Fibroblast of skin of left quadriceps (primary cell): ENCODE results near the gene CSH2.

Experiments used
- DNase-seq, 2 experiments: peaks; one replicate each; pipeline ENCODE4 v3.0.0-alpha.2; 2013; ENCODE audit warnings: low read depth in 2 of 2

The CSH2 gene

DNA sequence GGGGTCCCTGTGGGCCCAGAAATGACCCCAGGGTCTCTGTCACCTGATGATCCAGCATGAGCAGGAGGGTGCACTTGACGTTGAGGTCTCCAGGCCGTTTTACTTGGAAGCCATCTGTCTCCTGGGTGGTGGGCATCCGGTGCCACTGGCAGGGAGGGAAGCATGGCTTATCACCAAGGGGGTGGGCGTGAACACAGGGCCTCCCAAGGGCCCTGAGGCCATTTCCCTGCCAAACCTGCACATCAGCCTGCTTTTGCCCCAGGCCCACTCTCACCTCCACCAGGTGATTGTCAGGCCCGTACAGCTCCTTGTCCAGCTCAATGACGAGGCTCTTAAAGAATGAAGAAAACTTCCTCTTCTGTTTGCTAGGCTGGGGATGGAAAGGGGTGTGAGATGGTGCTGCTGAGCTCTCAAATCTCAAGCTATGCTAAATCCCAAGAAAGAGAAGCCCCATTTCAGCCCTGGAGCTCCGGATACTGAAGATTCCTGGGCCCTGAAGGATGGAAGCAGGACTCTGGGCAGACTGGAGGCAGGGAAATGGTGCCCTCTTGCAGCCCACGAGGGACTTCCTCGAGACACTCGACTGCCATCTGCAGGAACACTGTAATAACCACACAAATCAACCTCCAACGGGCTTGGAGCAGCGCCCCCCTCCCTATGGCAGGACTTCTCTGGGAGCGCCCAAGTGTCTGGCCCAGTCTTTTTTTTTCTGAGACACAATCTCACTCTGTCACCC is 38.9 kb downstream of the CSH2 start:
- DNase-seq, result peak; percentile 32 to 40

DNA sequence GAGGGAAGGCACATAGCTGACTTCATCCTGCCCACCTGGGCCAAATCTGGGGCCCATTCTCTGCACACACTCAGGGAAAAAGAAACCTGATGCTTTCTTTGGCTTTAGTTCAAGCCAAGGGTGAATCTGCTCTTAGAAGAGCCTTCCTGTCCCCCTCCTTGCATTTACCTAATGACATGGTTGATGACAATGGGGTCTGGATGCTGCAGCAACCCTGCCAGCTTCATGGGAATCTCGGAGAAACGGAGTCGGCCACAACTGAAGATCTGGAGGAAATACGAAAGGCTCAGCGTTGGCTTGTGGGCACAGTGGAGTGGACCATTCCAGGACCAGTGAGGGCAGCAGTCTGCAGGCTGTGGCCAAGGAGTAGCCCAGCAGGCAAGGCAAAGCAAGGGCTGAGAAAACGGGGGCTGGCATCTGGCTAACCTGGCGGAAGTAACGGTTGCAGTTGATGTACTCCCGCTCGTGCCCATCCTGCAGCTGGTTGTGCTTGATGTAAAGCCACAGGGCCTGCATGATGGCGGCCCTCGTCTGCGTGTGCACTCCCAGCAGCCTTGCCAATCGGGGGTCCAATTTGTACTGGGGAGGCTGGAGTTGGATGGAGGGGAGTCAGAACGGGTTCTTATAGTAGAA is 39.6 kb downstream of the CSH2 start:
- no peak for DNase-seq

DNA sequence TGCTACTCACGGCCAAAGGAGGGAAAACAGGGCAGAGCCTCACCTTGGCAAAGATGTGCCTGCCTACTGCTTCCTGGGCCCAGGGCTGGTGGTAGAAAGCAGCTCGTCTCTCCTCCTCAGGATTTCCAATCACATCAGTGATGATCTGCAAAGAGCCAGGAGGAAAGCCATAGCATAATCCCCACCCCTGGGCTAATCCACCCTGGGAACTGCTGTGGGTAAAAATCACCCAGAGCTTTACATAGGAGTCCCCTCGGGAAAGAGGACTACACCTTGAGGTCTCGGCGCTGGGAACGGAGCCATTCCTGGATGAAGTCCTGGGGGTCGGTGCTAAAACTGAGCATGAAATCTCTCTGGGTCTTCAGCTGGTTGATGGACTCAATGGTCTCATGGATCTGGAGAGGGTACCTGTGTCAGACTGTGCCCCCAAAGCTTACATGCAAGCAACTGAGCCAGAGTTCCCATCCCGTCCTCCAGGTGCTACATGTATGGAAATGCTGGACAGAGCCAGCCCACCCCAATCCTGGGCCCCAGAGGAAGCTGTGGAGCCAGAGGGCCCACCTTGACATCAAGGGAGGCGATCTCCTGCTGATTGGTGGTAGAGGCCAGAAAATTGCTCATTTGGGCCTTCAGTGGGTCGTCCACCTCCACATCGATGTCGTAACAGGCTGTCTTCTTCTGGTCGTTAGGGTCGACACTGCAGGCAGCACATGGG is 40.3 kb downstream of the CSH2 start:
- DNase-seq, result no peak

GRCh38 chr17:63832455-63832854 is 41.0 kb downstream of the CSH2 start:
- no peak for DNase-seq

DNA sequence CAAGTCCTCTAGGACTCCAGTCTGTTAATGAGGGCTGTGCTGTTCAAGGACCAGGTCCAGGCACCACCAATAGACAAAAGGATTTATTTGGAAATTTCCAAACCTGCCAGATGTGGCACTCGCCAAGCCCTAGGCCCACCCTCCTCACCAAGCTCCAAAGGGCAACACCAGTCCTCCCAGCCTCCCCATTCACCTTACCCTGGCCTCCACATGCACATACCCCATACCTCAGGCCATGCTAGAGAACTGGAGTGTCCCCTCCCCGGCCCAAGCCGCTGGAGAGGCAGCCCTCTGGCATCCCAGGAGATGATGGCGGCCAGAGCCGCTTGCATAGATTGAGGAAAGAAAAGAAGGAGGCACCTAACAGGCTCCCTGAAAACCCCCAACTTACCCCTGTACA is 41.5 kb downstream of the CSH2 start:
- no peak for DNase-seq

DNA sequence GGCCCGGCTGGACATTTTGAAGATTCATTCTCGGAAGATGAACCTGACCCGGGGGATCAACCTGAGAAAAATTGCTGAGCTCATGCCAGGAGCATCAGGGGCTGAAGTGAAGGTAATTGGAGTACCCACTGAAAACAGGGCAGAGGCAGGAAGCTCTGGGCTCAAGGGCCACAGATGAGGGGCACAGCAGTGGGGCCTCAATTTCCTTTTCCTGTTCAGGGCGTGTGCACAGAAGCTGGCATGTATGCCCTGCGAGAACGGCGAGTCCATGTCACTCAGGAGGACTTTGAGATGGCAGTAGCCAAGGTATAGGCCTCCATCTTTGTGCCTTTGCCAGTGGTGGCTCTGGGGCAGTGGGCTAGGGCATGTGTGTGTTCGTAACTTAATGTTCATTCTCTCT is 42.0 kb downstream of the CSH2 start:
- no peak for DNase-seq

DNA sequence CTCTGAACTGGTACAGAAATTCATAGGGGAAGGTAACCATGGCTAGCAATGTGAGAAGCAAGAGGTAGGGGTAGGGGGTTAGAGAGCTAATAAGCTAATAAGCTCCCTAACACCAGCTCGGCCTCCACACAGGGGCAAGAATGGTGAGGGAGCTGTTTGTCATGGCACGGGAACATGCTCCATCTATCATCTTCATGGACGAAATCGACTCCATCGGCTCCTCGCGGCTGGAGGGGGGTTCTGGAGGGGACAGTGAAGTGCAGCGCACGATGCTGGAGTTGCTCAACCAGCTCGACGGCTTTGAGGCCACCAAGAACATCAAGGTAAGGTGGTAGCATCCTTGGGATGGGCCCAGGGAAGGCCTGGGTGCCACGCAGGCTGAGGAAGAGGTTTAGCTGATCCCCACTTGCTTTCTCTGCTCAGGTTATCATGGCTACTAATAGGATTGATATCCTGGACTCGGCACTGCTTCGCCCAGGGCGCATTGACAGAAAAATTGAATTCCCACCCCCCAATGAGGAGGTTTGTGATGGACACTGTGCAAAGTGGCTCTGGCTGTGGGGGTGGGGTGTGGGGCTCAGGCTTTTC is 42.5 kb downstream of the CSH2 start:
- DNase-seq, result no peak

DNA sequence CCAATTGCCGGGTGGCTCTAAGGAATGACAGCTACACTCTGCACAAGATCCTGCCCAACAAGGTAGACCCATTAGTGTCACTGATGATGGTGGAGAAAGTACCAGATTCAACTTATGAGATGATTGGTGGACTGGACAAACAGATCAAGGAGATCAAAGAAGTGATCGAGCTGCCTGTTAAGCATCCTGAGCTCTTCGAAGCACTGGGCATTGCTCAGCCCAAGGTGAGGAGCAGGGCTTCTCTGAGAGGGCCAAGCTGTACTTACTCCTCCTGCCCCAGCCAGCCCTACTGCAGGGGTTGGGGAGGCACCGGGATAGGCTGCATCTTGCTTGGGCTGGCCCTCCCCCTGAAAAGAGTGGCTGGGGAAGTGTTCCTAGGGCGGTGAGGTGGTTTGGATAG is 43.2 kb downstream of the CSH2 start:
- DNase-seq, result no peak

GRCh38 chr17:63828936-63829335 is 44.5 kb downstream of the CSH2 start:
- no peak for DNase-seq

GRCh38 chr17:63827801-63828221 is 45.7 kb downstream of the CSH2 start:
- DNase-seq, result no peak

- DNase-seq, result peak; percentile 86 to 88
Observed at GRCh38 chr17:63827002-63827800, 46.3 kb downstream of the CSH2 start, which contains the start of the genes FTSJ3 and PSMC5. Gene FTSJ3 (minus strand): TSS chr17:63827663. CDS start chr17:63826902, 761 bp downstream. Gene PSMC5 (plus strand): TSS chr17:63827431. CDS start chr17:63827491, 60 bp downstream.

DNA sequence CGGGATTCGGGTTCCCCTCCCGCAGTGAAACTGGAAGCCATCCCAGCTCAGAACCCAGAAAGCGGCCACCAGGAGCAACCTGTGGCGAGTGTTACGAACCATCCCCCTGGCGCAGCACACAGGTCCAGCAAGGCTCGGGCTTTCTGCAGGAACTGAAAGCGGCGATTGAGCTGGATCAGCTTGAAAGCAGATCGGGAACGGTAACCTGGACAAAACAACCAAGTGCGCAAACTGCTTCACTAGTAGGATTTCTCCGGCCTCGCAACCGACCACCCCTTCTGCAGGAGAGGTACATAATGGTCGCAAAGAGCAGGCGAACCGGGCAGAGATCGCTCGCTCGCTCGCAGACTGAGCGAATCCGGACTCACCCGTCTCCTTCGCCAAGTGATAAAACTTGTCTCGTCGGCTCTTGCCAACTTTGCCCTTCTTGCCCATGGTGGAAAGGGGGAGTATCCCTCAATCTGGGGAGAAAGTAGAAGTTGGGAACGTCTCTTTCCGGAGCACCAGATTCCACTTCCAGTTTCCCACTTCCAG is 46.9 kb downstream of the CSH2 start:
- DNase-seq, result no peak

DNA sequence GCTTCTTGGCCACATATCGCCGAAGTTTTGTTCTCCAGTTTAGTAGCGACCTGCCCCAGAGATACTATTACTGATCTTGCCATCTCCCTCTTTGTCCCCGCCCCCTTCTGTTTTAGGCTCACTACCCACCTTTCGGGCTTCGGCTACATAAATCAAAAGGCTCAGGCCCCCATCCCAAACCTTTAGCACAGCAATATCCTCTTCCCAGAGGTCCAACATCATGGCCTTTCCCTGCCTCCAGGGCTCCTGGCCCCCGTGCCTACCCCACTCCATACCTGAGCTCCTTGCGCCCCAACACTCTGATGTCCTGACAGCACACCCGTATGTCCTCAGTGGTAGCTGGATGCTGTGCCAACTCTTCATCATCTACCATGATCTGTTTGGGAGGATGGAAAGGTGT is 49.1 kb downstream of the CSH2 start:
- DNase-seq, result no peak

DNA sequence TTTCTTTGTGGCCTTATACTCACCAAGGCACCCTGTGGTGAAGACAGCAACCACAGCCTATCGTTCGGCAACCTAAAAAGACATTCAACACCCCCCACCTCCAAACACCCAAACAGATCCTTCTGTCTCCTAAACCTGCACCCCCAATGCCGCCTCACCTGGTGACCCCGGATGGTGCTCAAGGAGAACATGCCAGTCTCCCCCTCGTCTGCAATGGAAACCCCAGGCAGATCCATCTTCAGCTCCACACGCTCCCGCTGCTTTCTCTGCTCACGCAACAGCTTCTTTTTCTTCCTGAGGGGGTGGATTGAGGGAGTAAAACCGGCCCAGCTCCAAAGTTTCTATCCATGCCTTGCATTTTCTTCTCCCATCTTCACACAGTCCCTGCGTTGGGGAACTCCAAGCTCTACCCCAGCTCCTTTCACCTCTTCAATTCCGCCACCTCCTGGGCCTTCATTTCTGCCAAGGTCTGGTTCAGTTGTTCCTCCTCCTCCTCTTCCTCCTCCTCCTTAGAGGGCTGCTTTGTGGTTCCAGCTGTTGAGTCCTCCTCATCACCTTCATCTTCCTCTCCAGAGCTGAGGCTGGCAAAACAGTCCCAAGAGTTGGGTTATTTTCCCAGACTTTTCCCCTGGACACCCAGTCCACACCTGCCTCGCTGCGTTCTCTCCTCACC is 49.7 kb downstream of the CSH2 start:
- no peak for DNase-seq

DNA sequence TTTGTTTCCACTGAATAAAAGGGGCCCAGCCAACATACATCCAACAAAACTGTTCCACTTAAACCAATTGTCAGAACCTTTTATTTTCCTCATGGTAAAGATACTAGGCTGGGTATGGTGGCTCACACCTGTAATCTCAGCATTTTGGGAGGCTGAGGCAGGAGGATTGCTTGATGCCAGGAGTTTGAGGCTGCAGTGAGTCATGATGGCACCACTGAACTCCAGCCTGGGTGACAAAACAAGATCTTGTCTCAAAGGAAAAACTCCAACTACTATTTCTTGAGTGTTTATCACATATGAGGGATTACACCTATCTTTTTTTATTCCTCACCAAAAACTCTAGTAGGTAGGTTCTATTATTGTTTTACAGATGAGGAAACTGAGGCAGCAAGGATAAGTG is 50.9 kb downstream of the CSH2 start:
- no peak for DNase-seq
